ENCODE measurements around the gene HIGD1B. TPM values are rescaled to one million over a fixed set of nuclear protein-coding genes. Genes with fewer than 3 reads are reported as not detected.

The HIGD1B gene
- total RNA-seq, 2 experiments from 2014 or later = not detected

DNA sequence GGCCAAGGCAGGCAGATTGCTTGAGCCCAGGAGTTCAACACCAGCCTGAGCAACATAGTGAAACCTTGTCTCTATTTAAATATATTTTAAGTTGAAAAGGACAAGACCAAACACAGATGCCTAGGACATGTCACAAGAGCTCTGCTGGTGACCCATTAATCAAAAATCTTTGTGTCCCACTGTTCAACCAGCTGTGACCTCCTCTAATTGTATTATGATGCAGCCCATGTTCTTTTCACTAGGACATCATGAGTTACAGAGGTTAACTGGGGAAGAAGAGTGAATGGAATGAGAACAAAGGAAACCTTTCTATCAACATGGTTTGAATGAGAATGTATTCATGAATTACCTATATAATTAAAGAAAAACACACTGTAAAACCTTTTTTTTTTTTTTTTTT is 44.6 kb downstream of the HIGD1B start:
- no peaks in the 10 kb centered on the region for H3K9me3 Mint-ChIP-seq
- H3K27me3 Mint-ChIP-seq = no peaks in the 10 kb centered on the region
- ChIA-PET CTCF (interaction anchor here (0.8 to 1.9 kb wide), 2 partner anchors 8 to 13 kb away, joined by 3 to 6 read pairs; no protein-coding TSS in a partner anchor), POLR2A (no interaction called here)
- DNase-seq = no peak
- peaks cover 14% of the 10 kb centered on the region for H3K4me1 Mint-ChIP-seq
- H3K36me3 Mint-ChIP-seq (ENCODE audit: low read depth) = peaks cover 26% of the 10 kb centered on the region
- H3K27ac Mint-ChIP-seq = no peak overlapping the region
- H3K4me3 Mint-ChIP-seq = no peak overlapping the region

DNA sequence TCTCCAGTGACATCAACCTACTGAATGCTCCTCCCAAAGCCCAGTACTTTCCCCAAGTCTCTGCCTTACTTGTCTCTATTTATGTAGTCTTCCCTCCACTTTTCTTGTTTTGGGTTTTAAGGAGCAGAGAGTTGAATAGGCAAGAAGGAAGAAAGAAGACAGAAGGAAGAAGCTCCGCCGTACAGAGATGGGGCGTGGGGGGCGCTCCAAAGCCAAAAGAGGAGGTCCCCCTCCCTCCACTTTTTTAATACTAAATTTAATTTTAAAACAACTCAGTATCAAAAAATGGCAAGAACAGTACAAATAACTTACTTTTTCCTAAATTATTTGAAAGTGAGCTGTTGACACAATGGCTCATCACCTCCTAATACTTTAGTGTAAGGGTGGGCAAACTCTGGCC is 47.0 kb downstream of the HIGD1B start:
- DNase-seq = no peak
- H3K27me3 Mint-ChIP-seq = no peaks in the 10 kb centered on the region
- peaks cover 26% of the 10 kb centered on the region for H3K36me3 Mint-ChIP-seq (ENCODE audit: low read depth)
- H3K27ac Mint-ChIP-seq = no peak overlapping the region
- H3K9me3 Mint-ChIP-seq = no peaks in the 10 kb centered on the region
- H3K4me1 Mint-ChIP-seq = peaks cover 26% of the 10 kb centered on the region
- POLR2A ChIA-PET = no interaction called here
- CTCF ChIA-PET = interaction anchor here (0.6 to 1.7 kb wide), 2 partner anchors 16 to 26 kb away, joined by 3 to 5 read pairs; no protein-coding TSS in a partner anchor
- no peak overlapping the region for H3K4me3 Mint-ChIP-seq

DNA sequence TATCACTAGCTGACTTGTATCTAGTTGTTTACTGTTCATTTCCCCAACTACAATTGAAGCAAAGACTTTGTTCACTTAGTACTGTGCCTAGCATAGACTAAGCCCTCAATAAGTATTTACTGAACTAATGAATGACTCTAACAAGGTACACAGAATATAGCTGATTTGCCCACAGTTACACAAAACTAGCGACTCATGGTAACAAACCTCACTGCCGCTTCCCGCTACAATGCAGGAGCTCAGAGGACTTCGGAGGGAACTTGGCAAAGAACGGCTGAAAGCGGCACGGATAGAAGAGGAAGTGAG is 51.0 kb downstream of the HIGD1B start:
- ChIA-PET CTCF (interaction anchor here (0.6 to 1.6 kb wide), 8 partner anchors 9 to 237 kb away, joined by 3 to 5 read pairs (median 3); partner anchors contain the start of gene ACBD4), POLR2A (interaction anchor here (0.6 to 2.7 kb wide), 27 partner anchors 9 to 677 kb away, joined by 3 to 15 read pairs (median 4); partner anchors contain the start of genes C1QL1, DBF4B, HEXIM1 and HEXIM2)
- Mint-ChIP-seq H3K4me1 (peaks cover 26% of the 10 kb centered on the region), H3K4me3 (peak overlapping the region; percentile 87), H3K36me3 (ENCODE audit: low read depth) (peaks cover 12% of the 10 kb centered on the region), H3K27ac (peak overlapping the region; percentile 95), H3K9me3 (no peaks in the 10 kb centered on the region), H3K27me3 (peaks cover 11% of the 10 kb centered on the region)
- DNase-seq = no peak

- Mint-ChIP-seq H3K36me3 (ENCODE audit: low read depth) (peaks cover 12% of the 10 kb centered on the region), H3K27me3 (peaks cover 11% of the 10 kb centered on the region), H3K4me3 (peak within 1 kb of the TSS; percentile 87), H3K4me1 (peaks cover 26% of the 10 kb centered on the region), H3K9me3 (no peaks in the 10 kb centered on the region), H3K27ac (peak within 1 kb of the TSS; percentile 95)
- ChIA-PET POLR2A (interaction anchor here (0.6 to 2.7 kb wide), 31 partner anchors 10 to 677 kb away, joined by 3 to 15 read pairs (median 4); partner anchors contain the start of genes C1QL1, DBF4B, DCAKD and HEXIM1), CTCF (interaction anchor here (0.6 to 1.6 kb wide), 8 partner anchors 9 to 236 kb away, joined by 3 to 5 read pairs (median 3); partner anchors contain the start of gene ACBD4)
- DNase-seq = peak; percentile 92
Observed at GRCh38 chr17:44899074-44899782, 51.5 kb downstream of the HIGD1B start, which contains the start of gene EFTUD2. TSS of gene EFTUD2 (minus strand) at chr17:44899445. CDS start at chr17:44894521, 4,924 bp downstream.

Other genes starting within 250 kb of the HIGD1B start
- gene MEIOC, start 191.4 kb upstream of the HIGD1B start, total RNA-seq = under 1 TPM in 1 of 2 experiments, not detected in 1; 0.15 TPM
- gene CCDC43, start 158.1 kb upstream of the HIGD1B start, total RNA-seq = 10 to 100 TPM; 22.0 to 22.8 TPM
- 10 to 100 TPM; 29.0 to 31.0 TPM for gene DBF4B, start 139.2 kb upstream of the HIGD1B start, total RNA-seq
- gene ADAM11, start 88.9 kb upstream of the HIGD1B start, total RNA-seq = under 1 TPM; 0.28 to 0.43 TPM
- under 1 TPM; 0.78 to 0.88 TPM for gene GJC1, start 17.6 kb upstream of the HIGD1B start, total RNA-seq
- 100 to 1,000 TPM; 102 to 114 TPM for gene EFTUD2, start 51.6 kb downstream of the HIGD1B start, total RNA-seq
- gene GFAP, start 67.6 kb downstream of the HIGD1B start, total RNA-seq = not detected
- gene KIF18B, start 99.9 kb downstream of the HIGD1B start, total RNA-seq = 10 to 100 TPM; 66.9 to 67.9 TPM
- gene C1QL1, start 120.4 kb downstream of the HIGD1B start, total RNA-seq = under 1 TPM; 0.33 to 0.43 TPM
- 10 to 100 TPM; 25.9 to 26.2 TPM for gene DCAKD, start 203.7 kb downstream of the HIGD1B start, total RNA-seq
- gene NMT1, start 213.4 kb downstream of the HIGD1B start, total RNA-seq = 100 to 1,000 TPM; 114 TPM

Data from activated CD4-positive, alpha-beta memory T cell treated with anti-CD3 and anti-CD28 coated beads, Interleukin-2, amount 10 ng/mL, durations not matched to agents 7 days and 5 days (primary cell).